ENCODE results near the gene LRRC45.
"Not testable (repeated sequence)": the region's sequence is repeated elsewhere in the genome, so short reads cannot be mapped to it uniquely, and the experiment has no call there.

LRRC45 gene

DNA sequence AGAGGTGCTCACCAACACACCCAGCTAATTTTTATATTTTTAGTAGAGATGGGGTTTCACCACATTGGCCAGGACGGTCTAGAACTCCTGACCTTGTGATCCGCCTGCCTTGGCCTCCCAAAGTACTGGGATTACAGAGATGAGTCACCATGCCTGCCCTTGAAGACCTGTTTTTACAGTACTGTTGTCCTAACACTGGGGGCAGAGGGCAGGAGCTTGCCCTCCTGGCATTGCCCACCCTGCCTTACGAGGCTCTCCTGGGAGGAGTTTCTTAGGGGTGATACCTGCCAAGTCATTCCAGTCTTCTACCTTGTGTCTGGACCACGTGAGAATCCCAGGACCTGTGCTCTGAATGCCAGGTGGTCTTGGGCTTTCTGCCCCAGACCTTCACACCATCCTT lies 43.0 kb upstream of the LRRC45 start:
- Histone ChIP-seq H3K9me3 (no peaks in the 10 kb centered on the region), H3K27me3 (no peaks in the 10 kb centered on the region), H3K4me3 (no peak overlapping the region), H3K4me1 (peaks cover 0 to 23% (median 17%) of the 10 kb centered on the region in 4 donors), H3K27ac (no peak overlapping the region), H3K36me3 (peaks cover 17 to 36% (median 19%) of the 10 kb centered on the region in 3 donors)
- TF ChIP-seq CTCF (IDR thresholded peaks at IDR 0.05) = no peak
- no peak for DNase-seq
- intact Hi-C loops (cut with DNase I; ENCODE audit: low total_unique reads) = no loop called here

- TF ChIP-seq CTCF (IDR thresholded peaks at IDR 0.05) = no peak
- no peak for DNase-seq
- intact Hi-C loops (cut with DNase I; ENCODE audit: low total_unique reads) = no loop called here
- peaks cover 24 to 43% (median 26%) of the 10 kb centered on the region in 3 donors for H3K36me3 ChIP-seq
- H3K4me3 ChIP-seq = no peak overlapping the region
- no peaks in the 10 kb centered on the region for H3K9me3 ChIP-seq
- H3K27ac ChIP-seq = no peak overlapping the region
- H3K4me1 ChIP-seq = peaks cover 0 to 23% (median 17%) of the 10 kb centered on the region in 4 donors
- H3K27me3 ChIP-seq = no peaks in the 10 kb centered on the region
These were observed 42.3 kb upstream of the LRRC45 start for GRCh38 chr17:81980707-81981343.

- H3K27ac ChIP-seq; H3K9me3 ChIP-seq; intact Hi-C loops (cut with DNase I; ENCODE audit: low total_unique reads); H3K27me3 ChIP-seq; H3K4me3 ChIP-seq; DNase-seq: not testable (repeated sequence)
- peaks cover 27 to 50% (median 30%) of the 10 kb centered on the region in 3 donors for H3K36me3 ChIP-seq
- H3K4me1 ChIP-seq = peaks cover 0 to 21% (median 16%) of the 10 kb centered on the region in 4 donors
These were observed 41.6 kb upstream of the LRRC45 start for GRCh38 chr17:81981511-81981910.

DNA sequence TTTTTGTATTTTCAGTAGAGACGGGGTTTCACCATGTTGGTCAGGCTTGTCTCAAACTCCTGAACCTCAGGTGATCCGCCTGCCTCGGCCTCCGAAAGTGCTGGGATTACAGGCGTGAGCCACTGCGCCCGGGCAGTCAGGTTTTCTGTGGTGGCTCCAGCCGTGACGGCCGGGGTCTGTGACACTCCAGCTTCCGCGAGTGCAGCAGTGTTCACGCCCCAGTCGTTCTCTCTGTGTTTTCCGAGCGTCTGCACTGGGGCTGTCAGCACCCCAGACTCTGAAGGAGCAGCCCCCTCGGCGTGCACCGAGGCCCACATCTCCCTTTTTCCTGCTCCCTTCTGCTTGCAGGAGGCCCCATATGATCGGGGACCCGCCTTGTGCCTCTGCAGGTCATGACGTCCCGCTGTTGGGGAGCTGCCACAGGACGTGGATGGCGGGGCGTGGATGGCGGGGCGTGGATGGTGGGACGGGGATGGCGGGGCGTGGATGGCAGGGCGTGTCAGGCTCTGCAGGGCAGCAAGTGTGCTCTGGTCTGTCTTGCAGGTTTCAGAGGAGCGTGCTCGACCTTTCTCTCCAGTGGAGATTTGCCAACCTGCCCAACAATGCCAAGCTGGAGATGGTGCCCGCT lies 40.0 kb upstream of the LRRC45 start:
- no peak for TF ChIP-seq CTCF (IDR thresholded peaks at IDR 0.05)
- intact Hi-C loops (cut with DNase I; ENCODE audit: low total_unique reads) = no loop called here
- H3K4me1 ChIP-seq = peaks cover 0 to 12% (median 8%) of the 10 kb centered on the region in 4 donors
- H3K4me3 ChIP-seq = no peak overlapping the region
- H3K27me3 ChIP-seq = no peaks in the 10 kb centered on the region
- H3K27ac ChIP-seq = no peak overlapping the region
- DNase-seq = no peak
- no peaks in the 10 kb centered on the region for H3K9me3 ChIP-seq
- H3K36me3 ChIP-seq = peaks cover 27 to 66% (median 37%) of the 10 kb centered on the region in 3 donors

- Histone ChIP-seq H3K4me3 (no peak overlapping the region), H3K27me3 (no peaks in the 10 kb centered on the region), H3K36me3 (peaks cover 27 to 72% (median 37%) of the 10 kb centered on the region in 3 donors), H3K4me1 (peaks cover 0 to 5% (median 3%) of the 10 kb centered on the region in 4 donors), H3K27ac (no peak overlapping the region), H3K9me3 (no peaks in the 10 kb centered on the region)
- intact Hi-C loops (cut with DNase I; ENCODE audit: low total_unique reads) = no loop called here
- DNase-seq = no peak
- no peak for TF ChIP-seq CTCF (IDR thresholded peaks at IDR 0.05)
These were observed 39.3 kb upstream of the LRRC45 start for GRCh38 chr17:81983639-81984373.
